Chondrocyte (in vitro differentiated cells): ENCODE data around the gene DAW1. TPM values are rescaled to one million over a fixed set of nuclear protein-coding genes. Genes with fewer than 3 reads are reported as not detected.
A peak's percentile ranks its signal among the peaks of the same experiment; 100 is the strongest.

Experiments used
- DNase-seq: peaks from one replicate; pipeline ENCODE4 v3.0.0; 2021; ENCODE audit warnings: mixed read lengths, low spot score
- H3K27ac Mint-ChIP-seq: one replicate; pipeline ENCODE4 v1.8.0; 2021; ENCODE audit warnings: mild to moderate bottlenecking, moderate library complexity, mixed read lengths; ENCODE audit not compliant: unreplicated experiment
- H3K27me3 Mint-ChIP-seq: 2 replicates; pipeline ENCODE4 v1.8.0; 2021; ENCODE audit warnings: low read depth, mixed read lengths
- H3K36me3 Mint-ChIP-seq: 2 replicates; pipeline ENCODE4 v1.8.0; 2021; ENCODE audit warnings: low read depth, mixed read lengths
- H3K4me1 Mint-ChIP-seq: 2 replicates; pipeline ENCODE4 v1.8.0; 2021; ENCODE audit warnings: low read depth, mild to moderate bottlenecking, mixed read lengths
- H3K4me3 Mint-ChIP-seq: one replicate; pipeline ENCODE4 v1.8.0; 2021; ENCODE audit warnings: mild to moderate bottlenecking, moderate library complexity, mixed read lengths; ENCODE audit not compliant: unreplicated experiment
- H3K9me3 Mint-ChIP-seq: 2 replicates; pipeline ENCODE4 v1.8.0; 2021; ENCODE audit warnings: low read depth, mixed read lengths
- long read RNA-seq: library from polyadenylated mRNA; stranded (forward); transcript quantifications from one replicate; pipeline ENCODE4 v2.0.0, GENCODE V29; 2021
- total RNA-seq: library from RNA; stranded (reverse); gene quantifications from 3 replicates; pipeline ENCODE4 v1.2.1, GENCODE V29; 2021
- TF ChIP-seq, protein P1 (sequence below): fragments of 200-600 bp; sonication (generic); IDR thresholded peaks from 2 replicates; pipeline ENCODE4 v1.5.0; 2021; ENCODE audit warnings: antibody characterized with exemption, mild to moderate bottlenecking, moderate library complexity

Gene DAW1, protein sequence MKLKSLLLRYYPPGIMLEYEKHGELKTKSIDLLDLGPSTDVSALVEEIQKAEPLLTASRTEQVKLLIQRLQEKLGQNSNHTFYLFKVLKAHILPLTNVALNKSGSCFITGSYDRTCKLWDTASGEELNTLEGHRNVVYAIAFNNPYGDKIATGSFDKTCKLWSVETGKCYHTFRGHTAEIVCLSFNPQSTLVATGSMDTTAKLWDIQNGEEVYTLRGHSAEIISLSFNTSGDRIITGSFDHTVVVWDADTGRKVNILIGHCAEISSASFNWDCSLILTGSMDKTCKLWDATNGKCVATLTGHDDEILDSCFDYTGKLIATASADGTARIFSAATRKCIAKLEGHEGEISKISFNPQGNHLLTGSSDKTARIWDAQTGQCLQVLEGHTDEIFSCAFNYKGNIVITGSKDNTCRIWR
- 0.28 to 0.65 TPM (median 0.47 TPM) in 3 replicates for total RNA-seq
- long read RNA-seq, partial matches to known transcripts: 0 of 1 reads
- long read RNA-seq, other reads (novel, unspliced or antisense): 0 of 1 reads

- no peaks in the 10 kb centered on the region for H3K9me3 Mint-ChIP-seq
- peak within 1 kb of the TSS; percentile 60 for H3K4me3 Mint-ChIP-seq
- H3K4me1 Mint-ChIP-seq: peaks cover 21% of the 10 kb centered on the region
- TF ChIP-seq, protein P1, sequence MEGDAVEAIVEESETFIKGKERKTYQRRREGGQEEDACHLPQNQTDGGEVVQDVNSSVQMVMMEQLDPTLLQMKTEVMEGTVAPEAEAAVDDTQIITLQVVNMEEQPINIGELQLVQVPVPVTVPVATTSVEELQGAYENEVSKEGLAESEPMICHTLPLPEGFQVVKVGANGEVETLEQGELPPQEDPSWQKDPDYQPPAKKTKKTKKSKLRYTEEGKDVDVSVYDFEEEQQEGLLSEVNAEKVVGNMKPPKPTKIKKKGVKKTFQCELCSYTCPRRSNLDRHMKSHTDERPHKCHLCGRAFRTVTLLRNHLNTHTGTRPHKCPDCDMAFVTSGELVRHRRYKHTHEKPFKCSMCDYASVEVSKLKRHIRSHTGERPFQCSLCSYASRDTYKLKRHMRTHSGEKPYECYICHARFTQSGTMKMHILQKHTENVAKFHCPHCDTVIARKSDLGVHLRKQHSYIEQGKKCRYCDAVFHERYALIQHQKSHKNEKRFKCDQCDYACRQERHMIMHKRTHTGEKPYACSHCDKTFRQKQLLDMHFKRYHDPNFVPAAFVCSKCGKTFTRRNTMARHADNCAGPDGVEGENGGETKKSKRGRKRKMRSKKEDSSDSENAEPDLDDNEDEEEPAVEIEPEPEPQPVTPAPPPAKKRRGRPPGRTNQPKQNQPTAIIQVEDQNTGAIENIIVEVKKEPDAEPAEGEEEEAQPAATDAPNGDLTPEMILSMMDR: no peak
- H3K36me3 Mint-ChIP-seq: no peaks in the 10 kb centered on the region
- no peak for DNase-seq
- no peaks in the 10 kb centered on the region for H3K27me3 Mint-ChIP-seq
- peak within 1 kb of the TSS; percentile 52 for H3K27ac Mint-ChIP-seq
These were observed at the start of gene DAW1 for GRCh38 chr2:227871375-227871791. TSS of gene DAW1 (plus strand) at chr2:227871631. CDS start at chr2:227871690, 59 bp downstream.

- Mint-ChIP-seq H3K27ac (no peak overlapping the region), H3K4me3 (no peak overlapping the region), H3K9me3 (peaks cover 5% of the 10 kb centered on the region), H3K36me3 (no peaks in the 10 kb centered on the region), H3K27me3 (no peaks in the 10 kb centered on the region), H3K4me1 (peaks cover 38% of the 10 kb centered on the region)
- TF ChIP-seq, protein P1: no peak
- DNase-seq: no peak
These were observed 48.9 kb upstream of the DAW1 start for GRCh38 chr2:227822416-227823003.

GRCh38 chr2:227823922-227824321 is 47.5 kb upstream of the DAW1 start:
- H3K9me3 Mint-ChIP-seq: peaks cover 5% of the 10 kb centered on the region
- no peaks in the 10 kb centered on the region for H3K27me3 Mint-ChIP-seq
- TF ChIP-seq, protein P1: no peak
- peaks cover 24% of the 10 kb centered on the region for H3K4me1 Mint-ChIP-seq
- H3K4me3 Mint-ChIP-seq: no peak overlapping the region
- no peak for DNase-seq
- H3K27ac Mint-ChIP-seq: no peak overlapping the region
- no peaks in the 10 kb centered on the region for H3K36me3 Mint-ChIP-seq

DNA sequence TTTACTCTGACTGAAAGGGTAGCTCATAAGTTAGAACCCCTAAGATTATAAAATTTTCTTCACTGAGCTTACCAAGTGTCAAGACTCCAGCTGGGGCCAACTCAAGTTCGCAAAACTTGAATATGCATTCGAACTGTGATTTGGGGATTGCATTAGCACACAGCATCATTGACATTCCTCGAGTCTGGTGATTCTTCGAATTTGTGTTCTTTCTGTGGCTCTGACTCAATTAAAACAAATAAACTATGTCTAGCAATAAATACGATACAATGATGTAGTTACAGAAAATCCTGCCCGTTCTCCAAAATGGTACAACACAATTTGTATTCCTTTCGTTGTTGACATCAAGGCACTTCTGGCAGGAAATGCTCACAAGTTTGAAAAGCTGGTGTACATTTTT is 46.7 kb upstream of the DAW1 start:
- Mint-ChIP-seq H3K4me3 (no peak overlapping the region), H3K27ac (no peak overlapping the region), H3K27me3 (no peaks in the 10 kb centered on the region), H3K4me1 (peaks cover 19% of the 10 kb centered on the region), H3K36me3 (no peaks in the 10 kb centered on the region), H3K9me3 (peaks cover 5% of the 10 kb centered on the region)
- TF ChIP-seq, protein P1: no peak
- no peak for DNase-seq

DNA sequence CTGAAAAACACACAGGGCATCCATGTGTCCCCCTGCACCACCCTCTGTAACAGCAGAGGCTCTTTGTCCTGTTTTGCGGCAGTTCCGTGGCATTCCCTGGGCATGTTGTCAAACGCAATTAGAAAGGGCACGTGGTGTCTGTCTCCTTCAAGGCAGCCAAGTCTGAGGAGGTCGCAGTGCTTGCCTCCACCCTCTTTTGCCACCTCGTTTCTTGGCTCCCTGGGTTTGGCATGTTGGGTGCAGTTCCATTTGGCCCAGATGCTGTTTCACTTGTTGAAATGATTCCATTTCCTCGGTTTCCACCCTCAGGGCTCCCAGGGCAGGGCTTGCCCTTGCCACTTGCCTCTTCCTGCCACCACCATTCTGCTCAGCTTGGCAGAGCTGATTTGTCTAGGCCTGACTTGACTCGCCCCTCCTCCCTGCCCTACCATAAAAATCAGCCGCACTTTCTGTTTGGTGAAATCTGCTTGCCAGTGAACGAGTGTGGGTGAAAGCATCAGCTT is 45.4 kb upstream of the DAW1 start:
- no peaks in the 10 kb centered on the region for H3K36me3 Mint-ChIP-seq
- TF ChIP-seq, protein P1: no peak
- no peaks in the 10 kb centered on the region for H3K9me3 Mint-ChIP-seq
- peaks cover 9% of the 10 kb centered on the region for H3K4me1 Mint-ChIP-seq
- no peak overlapping the region for H3K4me3 Mint-ChIP-seq
- no peak for DNase-seq
- H3K27ac Mint-ChIP-seq: no peak overlapping the region
- H3K27me3 Mint-ChIP-seq: no peaks in the 10 kb centered on the region
